GM19099 (cell line): ENCODE data around the gene PROZ.

Source experiments
- POLR2A ChIP-seq: IDR thresholded peaks from 3 replicates; pipeline ENCODE4 v1.6.1; 2011; ENCODE audit warnings: low read depth; ENCODE audit not compliant: insufficient read length; ENCODE audit errors: extremely low read depth

PROZ gene

DNA sequence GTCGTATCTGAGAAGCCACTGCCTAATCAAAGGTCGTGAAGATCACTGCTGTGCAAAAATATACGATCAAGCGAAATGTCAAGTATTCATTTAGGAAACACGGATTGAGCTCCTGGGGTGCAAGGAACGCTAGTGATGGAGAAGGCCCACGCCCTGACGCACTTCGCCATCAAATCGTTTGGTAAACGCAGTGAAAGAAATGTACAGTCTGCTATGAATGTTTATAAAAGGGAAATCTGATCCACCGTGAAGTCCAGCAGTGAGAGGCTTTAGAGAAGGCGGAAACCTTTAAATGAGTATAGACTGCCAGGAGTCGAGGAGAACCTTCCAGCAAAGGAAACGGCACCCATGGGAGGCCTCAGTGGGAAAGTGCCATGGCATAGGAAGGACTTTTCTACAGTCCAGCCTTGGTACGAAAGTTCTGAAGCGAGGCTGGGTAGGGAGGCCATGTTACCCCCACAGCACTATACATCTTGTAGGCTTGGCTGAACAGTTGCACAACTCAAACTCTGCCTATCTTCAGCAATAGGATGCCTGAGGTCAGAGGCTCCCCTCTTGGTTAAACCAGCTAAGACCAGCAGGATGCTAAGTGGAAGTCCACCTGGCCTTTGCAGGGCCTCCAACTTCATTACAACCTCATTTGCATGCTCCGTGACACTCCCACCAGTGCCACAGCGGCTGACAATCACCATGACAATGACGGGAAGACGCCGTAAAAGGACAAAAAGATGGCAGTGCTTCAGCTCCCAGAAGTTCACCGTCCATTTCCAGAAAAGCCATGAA, 29.6 kb downstream of the PROZ start:
- no peak for TF ChIP-seq POLR2A

DNA sequence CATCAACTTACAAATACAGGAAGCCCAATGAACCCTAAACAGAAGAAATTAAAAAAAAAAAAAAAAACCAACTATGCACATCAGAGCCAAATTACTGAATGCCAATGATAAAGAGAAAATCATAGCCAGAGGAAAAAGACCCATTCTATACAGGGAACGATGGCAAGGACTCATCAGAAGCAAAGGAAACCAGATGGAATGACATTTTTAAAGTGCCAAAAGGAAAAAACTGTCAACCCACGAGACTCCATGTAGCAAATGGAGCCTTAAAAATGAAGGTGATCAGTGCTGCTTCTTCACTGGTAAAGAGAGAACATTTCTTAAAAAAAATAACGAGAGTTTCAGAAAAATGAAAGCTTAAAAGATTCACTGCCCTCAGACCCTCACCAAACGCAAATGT, 31.7 kb downstream of the PROZ start:
- no peak for TF ChIP-seq POLR2A

DNA sequence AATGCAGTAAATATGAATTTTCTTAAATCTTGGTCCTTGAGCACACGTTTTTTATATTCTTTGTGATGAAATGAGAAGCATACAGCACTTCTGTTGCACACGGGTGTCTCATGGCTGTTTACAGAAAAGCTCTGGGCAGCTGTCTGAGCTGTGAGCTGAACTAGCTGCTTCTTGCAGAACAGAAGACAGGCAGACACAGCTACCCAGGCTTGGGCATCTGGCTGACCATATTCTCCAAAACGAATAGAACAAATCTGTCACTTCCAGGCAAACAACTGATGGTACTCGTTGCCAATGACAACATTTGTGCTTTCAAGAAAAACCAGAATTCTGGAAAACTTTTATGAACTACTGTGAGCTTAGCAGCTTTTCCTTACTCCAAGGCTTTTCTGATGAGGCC, 33.8 kb downstream of the PROZ start:
- no peak for TF ChIP-seq POLR2A

DNA sequence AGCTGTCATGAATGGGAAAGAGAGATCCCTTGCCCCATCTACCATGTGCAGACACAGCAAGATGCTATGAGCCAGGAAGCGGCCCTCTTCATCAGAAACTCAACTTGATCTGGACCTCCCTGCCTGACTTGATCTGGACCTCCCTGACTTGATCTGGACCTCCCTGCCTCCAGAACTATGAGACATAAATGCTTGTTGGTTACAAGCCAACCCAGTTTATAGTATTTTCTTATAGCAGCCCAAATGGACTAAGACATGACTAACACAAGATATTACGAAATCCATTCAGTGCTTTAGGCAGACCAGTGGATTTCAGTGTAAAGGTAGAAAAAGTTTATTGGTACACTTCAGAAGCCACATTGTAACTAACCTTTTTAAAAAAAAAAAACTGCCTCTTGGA, 34.5 kb downstream of the PROZ start:
- no peak for TF ChIP-seq POLR2A

DNA sequence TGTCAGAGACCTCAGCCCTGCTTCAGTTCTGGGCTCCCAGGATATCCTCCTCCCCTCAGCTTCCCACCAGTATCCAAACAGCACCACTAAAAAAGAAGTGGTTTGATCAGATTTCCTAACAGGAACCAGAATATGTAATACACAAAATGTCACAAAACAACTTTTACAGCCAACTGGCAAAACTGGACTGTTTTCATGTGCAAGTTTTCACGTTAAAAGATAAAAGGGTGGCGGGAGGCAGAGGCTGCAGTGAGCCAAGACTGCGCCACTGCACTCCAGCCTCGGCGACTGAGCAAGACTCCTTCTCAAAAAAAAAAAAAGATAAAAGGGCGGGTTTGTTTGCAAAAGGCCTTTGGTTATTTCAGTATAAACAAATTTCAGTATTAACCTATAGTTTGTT, 36.9 kb downstream of the PROZ start:
- no peak for TF ChIP-seq POLR2A

DNA sequence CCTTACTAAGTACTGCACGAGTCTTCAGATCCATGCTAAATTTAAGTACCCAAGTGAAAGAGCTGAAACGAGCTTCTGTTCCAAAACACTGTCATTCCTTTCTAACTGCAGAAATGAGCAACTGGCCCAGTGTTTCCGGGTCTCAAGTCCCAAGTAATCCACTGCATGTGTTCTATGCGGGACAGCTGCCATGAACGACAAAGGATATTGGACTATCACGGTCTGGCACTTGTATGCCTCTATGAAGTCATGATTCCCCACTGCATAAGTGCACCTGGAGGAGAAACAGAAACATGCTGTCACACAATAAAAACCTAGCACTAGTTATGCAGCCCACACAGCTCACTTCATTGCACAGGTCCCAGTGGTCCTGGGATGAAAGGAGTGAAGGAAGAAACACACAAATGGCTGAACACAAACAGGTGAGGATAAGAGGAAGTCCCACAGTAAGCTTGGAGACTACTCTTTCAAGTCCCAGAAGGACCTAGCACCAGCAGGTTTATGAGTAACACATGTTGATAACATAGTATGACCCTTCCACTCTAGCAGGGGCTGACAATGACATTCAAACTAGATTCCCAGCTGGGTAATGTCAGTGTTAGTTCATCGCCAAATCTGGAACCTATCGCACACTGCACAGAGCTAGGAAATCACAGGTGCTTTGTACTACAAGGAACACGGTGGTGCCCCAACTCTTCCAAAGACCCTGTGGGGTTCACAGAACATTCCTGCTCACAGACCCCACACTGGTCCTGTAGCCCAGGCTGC, 38.7 kb downstream of the PROZ start:
- no peak for TF ChIP-seq POLR2A

DNA sequence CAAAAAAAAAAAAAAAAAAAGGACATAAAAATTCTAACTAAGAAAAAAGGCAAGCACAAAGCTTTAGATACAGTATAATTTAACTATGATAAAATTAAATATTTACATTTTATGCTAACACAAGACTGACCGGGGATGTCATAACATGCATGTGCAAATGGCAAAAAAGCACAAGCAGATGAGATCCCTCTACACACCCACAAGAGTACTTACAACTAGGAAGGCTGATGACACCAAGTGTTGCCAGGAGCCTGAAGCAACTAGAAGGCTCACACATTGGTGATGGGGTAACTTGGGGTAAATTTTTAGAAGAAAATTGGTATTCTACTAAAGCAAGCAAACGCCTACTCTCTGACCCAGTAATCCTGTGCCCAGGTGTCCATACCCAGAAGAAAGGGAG, 43.4 kb downstream of the PROZ start:
- TF ChIP-seq POLR2A = no peak

DNA sequence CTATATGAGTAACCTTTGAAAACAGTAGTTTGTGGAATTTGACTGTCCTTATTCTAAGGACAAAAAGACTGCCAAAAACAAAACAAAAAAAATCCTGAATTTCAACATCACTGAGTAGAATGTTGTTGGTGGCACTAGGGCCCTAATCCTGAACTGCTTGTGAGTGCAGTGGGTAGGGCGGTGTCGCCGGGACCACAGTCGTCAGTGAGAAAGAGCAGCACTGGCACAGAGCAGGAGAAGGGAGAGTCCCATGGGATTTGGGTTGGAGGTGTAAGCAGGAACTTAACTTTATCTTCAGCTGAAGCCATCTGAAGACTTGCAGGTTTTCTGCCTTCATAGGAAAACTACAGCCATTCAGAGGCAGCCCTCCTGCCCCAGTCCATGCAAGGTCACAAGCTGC, 44.5 kb downstream of the PROZ start:
- TF ChIP-seq POLR2A = no peak

DNA sequence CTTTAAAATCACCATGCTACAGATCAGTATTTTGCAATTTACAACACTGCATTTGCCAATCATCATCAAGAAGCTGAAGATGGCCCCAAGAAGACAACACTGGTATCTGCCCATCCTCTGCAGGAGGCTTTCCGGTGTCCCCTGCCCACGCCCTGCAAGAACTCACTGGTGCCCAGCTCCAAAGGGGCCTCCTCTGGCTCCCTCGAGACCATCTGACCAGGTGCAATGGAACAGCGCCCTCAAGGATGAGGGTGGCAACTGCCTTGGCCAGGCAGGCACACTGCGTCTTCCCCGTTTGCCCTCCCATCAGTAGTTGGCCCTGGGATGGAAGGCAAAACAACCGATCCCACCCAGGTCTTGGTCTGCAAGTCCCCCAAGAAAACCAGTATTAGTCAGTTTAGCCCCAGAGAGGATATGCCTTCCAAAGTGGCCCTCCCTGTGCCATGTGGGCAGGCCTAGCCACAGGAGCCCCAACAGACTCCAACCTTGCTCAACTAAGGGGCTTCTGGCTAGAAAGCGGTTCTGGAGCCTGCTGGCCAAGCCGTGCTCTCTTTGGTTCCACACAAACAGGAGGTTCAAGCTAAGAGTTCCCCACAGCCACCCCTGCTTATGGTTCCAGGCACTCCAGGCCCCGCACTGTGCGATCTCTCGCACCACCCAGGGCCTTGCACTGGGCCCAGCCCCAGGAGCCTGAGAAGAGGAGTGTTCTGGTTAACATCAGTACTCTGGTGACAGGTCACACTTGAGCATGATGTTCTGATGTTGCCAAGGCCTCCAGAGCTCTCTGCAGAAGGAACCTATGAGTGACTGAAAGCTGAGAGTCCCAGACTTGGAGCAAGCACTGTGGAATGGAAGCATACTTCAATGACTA, 45.3 kb downstream of the PROZ start:
- TF ChIP-seq POLR2A = no peak

DNA sequence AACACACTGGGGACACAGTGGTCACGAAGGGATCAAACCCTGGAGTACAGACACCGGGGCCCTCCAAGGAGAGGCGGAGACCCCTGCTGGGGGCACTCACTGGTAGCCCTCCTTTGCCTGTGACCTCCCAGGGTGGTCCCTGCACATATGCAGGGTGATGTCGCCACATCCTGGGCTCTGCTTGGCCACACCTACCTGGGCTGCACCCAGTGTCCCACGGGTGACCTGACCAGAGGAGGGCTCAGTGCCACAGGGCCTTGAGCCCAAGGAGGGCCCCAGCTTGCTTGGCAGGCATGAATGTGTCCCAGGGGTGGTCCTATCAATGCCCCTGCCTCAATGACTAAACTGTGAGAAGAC, 45.9 kb downstream of the PROZ start:
- no peak for TF ChIP-seq POLR2A

DNA sequence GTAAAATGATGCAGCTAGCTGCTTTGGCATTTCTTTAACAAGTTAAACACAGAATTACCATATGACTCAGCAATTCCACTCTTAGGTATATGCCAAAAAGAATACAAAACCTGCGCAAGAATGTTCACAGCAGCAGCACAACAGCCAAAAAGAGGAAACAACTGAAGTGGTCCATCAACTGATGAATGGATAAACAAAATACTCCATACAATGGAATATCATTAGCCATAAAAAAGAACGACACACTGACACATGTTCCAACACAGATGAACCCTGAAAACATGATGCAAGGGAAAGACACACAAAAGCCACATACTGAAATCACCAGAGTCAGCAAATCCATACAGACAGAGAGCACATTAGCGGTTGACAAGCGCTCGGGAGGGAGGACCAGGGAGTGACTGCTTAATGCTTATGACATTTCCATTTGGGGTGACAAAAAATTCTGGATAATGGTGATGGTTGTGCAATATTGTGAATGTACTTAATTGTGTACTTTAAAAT, 47.0 kb downstream of the PROZ start:
- TF ChIP-seq POLR2A = no peak

DNA sequence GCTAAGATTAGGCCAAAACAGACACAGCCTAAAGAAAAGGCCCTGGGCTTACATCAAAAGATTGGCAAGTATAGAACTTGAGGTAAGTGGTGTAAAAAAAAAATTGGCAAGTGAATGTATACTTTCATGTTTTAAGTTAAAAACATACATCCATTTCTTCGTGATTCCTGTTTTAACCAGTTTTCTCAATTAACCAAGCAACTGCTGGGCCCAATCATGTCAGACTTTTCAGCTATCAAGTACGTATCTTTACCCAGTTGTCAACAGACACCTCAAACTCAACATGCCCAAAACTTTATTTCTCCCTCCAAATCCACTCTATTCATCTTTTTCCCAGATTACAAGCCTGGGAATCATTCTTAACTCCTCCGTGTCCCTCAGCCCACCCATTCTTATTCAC, 49.0 kb downstream of the PROZ start:
- TF ChIP-seq POLR2A = no peak

DNA sequence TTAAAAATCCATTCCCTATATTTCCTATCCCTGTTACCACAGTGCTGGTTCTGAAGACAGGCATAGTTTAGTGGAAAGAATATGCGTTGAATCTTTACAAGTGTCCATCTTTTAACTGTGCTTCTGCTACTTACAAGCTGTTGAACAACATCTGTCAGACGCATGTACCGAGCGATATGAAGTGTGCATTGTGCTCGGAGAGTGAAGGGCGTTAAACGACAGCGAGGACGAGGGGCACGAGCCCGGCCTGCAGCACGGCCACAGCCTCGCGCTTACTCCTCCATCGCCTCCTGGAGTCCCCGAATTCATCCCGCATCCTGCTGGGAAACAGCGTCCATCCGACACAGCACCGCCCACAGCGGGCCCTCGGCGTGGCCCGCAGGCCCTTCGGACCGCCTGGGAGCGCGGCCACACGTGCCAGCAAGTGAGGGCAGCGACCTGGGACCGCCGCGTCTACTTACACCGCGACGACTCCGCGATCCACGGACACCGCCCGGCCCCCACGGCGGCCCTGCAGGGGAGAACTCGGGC, 49.5 kb downstream of the PROZ start:
- TF ChIP-seq POLR2A = no peak

DNA sequence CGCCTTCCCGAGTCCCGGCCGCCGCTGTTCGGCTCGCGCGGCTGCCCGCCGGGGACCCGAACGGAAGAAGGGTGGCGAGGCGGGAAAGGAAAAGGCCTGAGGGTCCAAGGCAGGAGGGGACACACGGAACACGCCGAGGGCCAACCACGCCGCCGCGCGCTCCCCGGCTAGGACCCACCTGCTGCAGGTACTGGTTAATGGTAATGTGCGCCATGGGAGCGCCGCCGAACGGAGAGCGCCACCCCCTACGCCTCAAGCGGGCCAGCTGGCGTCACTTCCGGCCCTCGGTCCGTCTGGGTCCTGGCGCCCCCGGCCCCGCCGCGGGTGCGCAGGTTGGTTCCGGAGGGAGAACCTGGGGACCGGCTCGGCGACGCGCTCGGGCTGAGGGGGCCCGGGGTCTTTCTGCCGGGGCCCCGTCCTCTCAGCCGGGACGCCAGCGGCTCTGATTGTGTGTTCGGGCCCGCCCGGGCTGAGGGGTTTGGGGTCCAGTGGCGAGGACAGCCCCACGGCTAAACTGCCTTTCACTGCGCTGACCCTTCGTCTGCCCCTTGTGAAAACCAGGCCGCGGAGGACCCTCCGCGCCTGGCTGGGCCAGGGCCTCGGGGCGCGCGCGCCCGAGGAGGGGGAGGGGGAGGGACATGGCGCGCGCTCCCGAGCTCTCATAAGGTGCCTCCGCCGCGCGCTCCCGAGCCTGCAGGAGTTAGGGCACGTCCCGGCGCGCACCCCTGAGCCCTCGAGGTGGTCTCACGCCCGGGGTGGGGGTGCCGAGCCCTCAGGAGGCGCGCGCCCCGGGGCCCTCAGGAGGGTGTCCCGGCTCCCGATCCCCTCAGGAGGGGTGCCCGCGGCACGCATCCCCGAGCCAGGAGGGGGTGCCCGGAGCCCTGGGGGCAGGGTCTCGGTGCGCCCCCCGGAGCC, 50.2 kb downstream of the PROZ start, which contains the start of gene PCID2:
TSS of gene PCID2 (minus strand) at position 249 of the 915 bp plus-strand sequence. CDS start at position 214, 35 bp downstream.
- peak; percentile 89 for TF ChIP-seq POLR2A
